GM23338 (cell line): ENCODE data around the gene OR2F1. TPM values are rescaled to one million over a fixed set of nuclear protein-coding genes. Genes with fewer than 3 reads are reported as not detected.

ENCODE experiments used
- ATAC-seq: fragments of 200-7000 bp; cut with Tn5 transposase; 3 replicates; pipeline ENCODE4 v1.9.1; 2020
- DNase-seq: peaks from one replicate; pipeline ENCODE4 v3.0.0-alpha.2; 2015; ENCODE audit warnings: low spot score
- H2AFZ ChIP-seq: fragments of 200-600 bp; sonication (generic); 2 replicates; pipeline ENCODE4 v1.8.0; 2016; ENCODE audit warnings: antibody characterized with exemption, mild to moderate bottlenecking, moderate library complexity
- H3F3A ChIP-seq: fragments of 200-600 bp; sonication (generic); replicated peaks from 2 replicates; pipeline ENCODE4 v1.8.0; 2017; ENCODE audit warnings: antibody characterized with exemption, mixed run types, low read depth
- H3K27ac ChIP-seq: fragments of 200-600 bp; sonication (generic); 2 replicates; pipeline ENCODE4 v1.6.1; 2016; ENCODE audit warnings: low read depth
- H3K27me3 ChIP-seq: fragments of 200-600 bp; sonication (generic); 2 replicates; pipeline ENCODE4 v1.8.0; 2016; ENCODE audit warnings: mild to moderate bottlenecking, mixed run types, moderate library complexity; ENCODE audit not compliant: insufficient read depth
- H3K36me3 ChIP-seq: fragments of 200-600 bp; sonication (generic); 2 replicates; pipeline ENCODE4 v1.8.0; 2016; ENCODE audit warnings: mild to moderate bottlenecking; ENCODE audit not compliant: insufficient read depth
- H3K4me1 ChIP-seq: fragments of 200-600 bp; sonication (generic); 2 replicates; pipeline ENCODE4 v1.8.0; 2016; ENCODE audit warnings: mild to moderate bottlenecking, moderate library complexity; ENCODE audit not compliant: insufficient read depth
- H3K4me2 ChIP-seq: fragments of 200-600 bp; sonication (generic); 2 replicates; pipeline ENCODE4 v1.7.1; 2017; ENCODE audit warnings: mixed run types
- H3K4me3 ChIP-seq: fragments of 200-600 bp; sonication (generic); 2 replicates; pipeline ENCODE4 v1.6.1; 2016; ENCODE audit warnings: mixed run types
- H3K79me2 ChIP-seq: fragments of 200-600 bp; sonication (generic); replicated peaks from 2 replicates; pipeline ENCODE4 v1.8.0; 2017; ENCODE audit warnings: mild to moderate bottlenecking; ENCODE audit not compliant: insufficient read depth
- H3K9me2 ChIP-seq: fragments of 200-600 bp; sonication (generic); 2 replicates; pipeline ENCODE4 v1.8.0; 2017; ENCODE audit not compliant: insufficient read depth
- H4K20me1 ChIP-seq: fragments of 200-600 bp; sonication (generic); replicated peaks from 2 replicates; pipeline ENCODE4 v1.8.0; 2017; ENCODE audit warnings: mild to moderate bottlenecking; ENCODE audit not compliant: insufficient read depth
- H3K27ac Mint-ChIP-seq: 2 replicates; pipeline ENCODE4 v1.8.0; 2020; ENCODE audit warnings: inconsistent platforms, mild to moderate bottlenecking, moderate library complexity, mixed read lengths
- H3K27me3 Mint-ChIP-seq: 3 replicates; pipeline ENCODE4 v1.8.0; 2022; ENCODE audit warnings: low read depth, mild to moderate bottlenecking, moderate library complexity, mixed read lengths, inconsistent platforms; ENCODE audit not compliant: insufficient read depth, poor library complexity
- H3K36me3 Mint-ChIP-seq: 3 replicates; pipeline ENCODE4 v1.8.0; 2021; ENCODE audit warnings: low read depth, mild to moderate bottlenecking, inconsistent platforms, moderate library complexity, mixed read lengths
- H3K4me1 Mint-ChIP-seq: 3 replicates; pipeline ENCODE4 v1.8.0; 2020; ENCODE audit warnings: mild to moderate bottlenecking, inconsistent platforms, mixed read lengths
- H3K4me3 Mint-ChIP-seq: 3 replicates; pipeline ENCODE4 v1.8.0; 2021; ENCODE audit warnings: moderate library complexity, mild to moderate bottlenecking, inconsistent platforms, mixed read lengths
- H3K9me3 Mint-ChIP-seq: 3 replicates; pipeline ENCODE4 v1.8.0; 2020; ENCODE audit warnings: moderate library complexity, mild to moderate bottlenecking, inconsistent platforms, mixed read lengths
- CREB1 ChIP-seq: fragments of 250-450 bp; sonication (Bioruptor Pico); IDR thresholded peaks from 2 replicates; pipeline ENCODE4 v1.5.0; 2020; ENCODE audit warnings: low read depth, mild to moderate bottlenecking, moderate library complexity
- EZH2 ChIP-seq: fragments of 200-600 bp; sonication (generic); IDR thresholded peaks from one replicate; pipeline ENCODE4 v1.8.0; 2017; ENCODE audit warnings: antibody characterized with exemption, mild to moderate bottlenecking, low read depth; ENCODE audit not compliant: unreplicated experiment
- EZH2phosphoT487 ChIP-seq: fragments of 200-600 bp; sonication (generic); IDR thresholded peaks from one replicate; pipeline ENCODE4 v1.8.1; 2018; ENCODE audit warnings: antibody characterized with exemption; ENCODE audit not compliant: unreplicated experiment
- JUNB ChIP-seq: IDR thresholded peaks from one replicate; pipeline ENCODE4 v1.6.1; 2016; ENCODE audit warnings: antibody characterized with exemption; ENCODE audit not compliant: unreplicated experiment
- NANOG ChIP-seq: IDR thresholded peaks from 2 replicates; pipeline ENCODE4 v1.6.1; 2016; ENCODE audit warnings: antibody characterized with exemption, borderline replicate concordance
- POLR2AphosphoS5 ChIP-seq: IDR thresholded peaks from 2 replicates; pipeline ENCODE4 v1.6.1; 2016; ENCODE audit warnings: antibody characterized with exemption, low read depth
- STAT1 ChIP-seq: IDR thresholded peaks from one replicate; pipeline ENCODE4 v1.6.1; 2016; ENCODE audit warnings: antibody characterized with exemption; ENCODE audit not compliant: unreplicated experiment
- ZNF114 ChIP-seq: fragments of 250-450 bp; sonication (Bioruptor Pico); IDR thresholded peaks from 2 replicates; pipeline ENCODE4 v1.5.0; 2020; ENCODE audit warnings: mild to moderate bottlenecking, moderate library complexity
- ZNF331 ChIP-seq: fragments of 250-450 bp; sonication (Bioruptor Pico); IDR thresholded peaks from 2 replicates; pipeline ENCODE4 v1.5.0; 2020; ENCODE audit warnings: low read depth, mild to moderate bottlenecking, moderate library complexity
- polyA plus RNA-seq: library from polyadenylated mRNA; unstranded; fragments of >200 nt; fragmentation: Nextera tagmentation; extraction: Ambion mirVana; gene quantifications from 2 replicates; pipeline ENCODE4 v1.2.1, GENCODE V29; 2016
- total RNA-seq: library from RNA; depleted of rRNA; stranded (reverse); fragments of >200 nt; shearing (Covaris generic); gene quantifications from 2 replicates; pipeline ENCODE4 v1.2.3, GENCODE V29; 2014
- TF ChIP-seq, protein P1 (sequence below): IDR thresholded peaks from one replicate; pipeline ENCODE4 v1.6.1; 2018; ENCODE audit warnings: antibody characterized with exemption; ENCODE audit not compliant: unreplicated experiment
- TF ChIP-seq, protein P2 (sequence below): IDR thresholded peaks from 2 replicates; pipeline ENCODE4 v1.6.1; 2016; ENCODE audit warnings: antibody characterized with exemption
- TF ChIP-seq, protein P3 (sequence below): fragments of 250-450 bp; sonication (Bioruptor Pico); IDR thresholded peaks from 2 replicates; pipeline ENCODE4 v1.5.0; 2020; ENCODE audit warnings: mild to moderate bottlenecking, moderate library complexity
- TF ChIP-seq, protein P4 (sequence below), 2 experiments: fragments of 200-600 bp in 1 of 2; sonication (generic) in 1 of 2; conservative IDR thresholded peaks; 2 replicates each; pipeline versions ENCODE4 v1.5.1 to v1.6.1; 2016 to 2017; ENCODE audit warnings: antibody characterized with exemption in 2 of 2, low read depth in 2 of 2, mild to moderate bottlenecking in 2 of 2, moderate library complexity in 1 of 2

Gene OR2F1
- total and polyA plus RNA-seq, 2 experiments from 2014 or later: not detected

DNA sequence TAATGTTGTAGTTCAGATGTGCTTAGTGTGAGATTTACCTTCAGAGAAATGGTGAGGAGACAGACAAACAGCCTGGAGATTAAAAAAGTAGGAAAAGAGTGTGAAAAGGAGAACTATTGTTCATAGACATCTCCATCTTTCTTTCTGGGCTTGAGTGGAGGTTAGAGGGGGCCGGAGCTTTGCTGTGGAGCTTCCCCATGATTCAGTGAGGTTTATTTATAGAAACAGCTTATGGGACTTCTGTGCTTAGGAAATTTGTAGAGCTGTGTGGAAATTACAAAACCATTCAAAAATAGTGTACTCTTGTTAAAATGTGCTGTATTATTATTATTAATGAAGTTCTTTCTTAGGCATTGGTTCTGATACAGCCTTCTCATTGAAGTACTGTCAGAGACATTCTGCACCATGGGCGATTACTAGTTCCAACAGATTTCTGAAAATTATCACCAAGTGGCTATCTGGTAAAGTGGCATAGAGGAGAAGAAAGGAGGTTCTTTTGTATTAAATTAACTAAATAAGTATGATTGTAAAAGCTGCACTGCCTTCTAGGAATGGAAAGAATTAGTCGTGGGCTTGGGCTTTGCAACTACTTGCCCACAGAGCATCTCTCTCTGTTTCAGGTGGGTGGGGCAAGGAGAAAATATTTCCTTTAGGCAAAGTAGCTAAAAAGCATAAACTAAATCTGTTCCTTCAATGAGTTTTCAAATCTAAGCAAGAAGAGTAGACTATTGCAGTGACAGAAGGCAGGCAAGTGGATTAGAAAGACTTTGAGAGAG, 44.0 kb upstream of the OR2F1 start:
- Histone ChIP-seq H3K4me1 (peaks cover 15% of the 10 kb centered on the region), H3K4me2 (no peak overlapping the region), H3K27me3 (no peaks in the 10 kb centered on the region), H2AFZ (no peak overlapping the region), H3F3A (no peaks in the 10 kb centered on the region), H3K9me2 (no peaks in the 10 kb centered on the region), H3K36me3 (no peaks in the 10 kb centered on the region), H3K79me2 (no peaks in the 10 kb centered on the region), H3K4me3 (no peak overlapping the region), H4K20me1 (no peaks in the 10 kb centered on the region), H3K27ac (no peak overlapping the region)
- H3K36me3 Mint-ChIP-seq: no peaks in the 10 kb centered on the region
- H3K27ac Mint-ChIP-seq: no peak overlapping the region
- no peak overlapping the region for H3K4me3 Mint-ChIP-seq
- TF ChIP-seq CREB1 (CRISPR knock-in tag): no peak
- no peak for TF ChIP-seq EZH2phosphoT487
- no peak for TF ChIP-seq STAT1
- TF ChIP-seq NANOG: no peak
- TF ChIP-seq JUNB: no peak
- TF ChIP-seq, protein P1, sequence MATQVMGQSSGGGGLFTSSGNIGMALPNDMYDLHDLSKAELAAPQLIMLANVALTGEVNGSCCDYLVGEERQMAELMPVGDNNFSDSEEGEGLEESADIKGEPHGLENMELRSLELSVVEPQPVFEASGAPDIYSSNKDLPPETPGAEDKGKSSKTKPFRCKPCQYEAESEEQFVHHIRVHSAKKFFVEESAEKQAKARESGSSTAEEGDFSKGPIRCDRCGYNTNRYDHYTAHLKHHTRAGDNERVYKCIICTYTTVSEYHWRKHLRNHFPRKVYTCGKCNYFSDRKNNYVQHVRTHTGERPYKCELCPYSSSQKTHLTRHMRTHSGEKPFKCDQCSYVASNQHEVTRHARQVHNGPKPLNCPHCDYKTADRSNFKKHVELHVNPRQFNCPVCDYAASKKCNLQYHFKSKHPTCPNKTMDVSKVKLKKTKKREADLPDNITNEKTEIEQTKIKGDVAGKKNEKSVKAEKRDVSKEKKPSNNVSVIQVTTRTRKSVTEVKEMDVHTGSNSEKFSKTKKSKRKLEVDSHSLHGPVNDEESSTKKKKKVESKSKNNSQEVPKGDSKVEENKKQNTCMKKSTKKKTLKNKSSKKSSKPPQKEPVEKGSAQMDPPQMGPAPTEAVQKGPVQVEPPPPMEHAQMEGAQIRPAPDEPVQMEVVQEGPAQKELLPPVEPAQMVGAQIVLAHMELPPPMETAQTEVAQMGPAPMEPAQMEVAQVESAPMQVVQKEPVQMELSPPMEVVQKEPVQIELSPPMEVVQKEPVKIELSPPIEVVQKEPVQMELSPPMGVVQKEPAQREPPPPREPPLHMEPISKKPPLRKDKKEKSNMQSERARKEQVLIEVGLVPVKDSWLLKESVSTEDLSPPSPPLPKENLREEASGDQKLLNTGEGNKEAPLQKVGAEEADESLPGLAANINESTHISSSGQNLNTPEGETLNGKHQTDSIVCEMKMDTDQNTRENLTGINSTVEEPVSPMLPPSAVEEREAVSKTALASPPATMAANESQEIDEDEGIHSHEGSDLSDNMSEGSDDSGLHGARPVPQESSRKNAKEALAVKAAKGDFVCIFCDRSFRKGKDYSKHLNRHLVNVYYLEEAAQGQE: no peak
- TF ChIP-seq ZNF114 (CRISPR knock-in tag): no peak
- TF ChIP-seq, protein P2, sequence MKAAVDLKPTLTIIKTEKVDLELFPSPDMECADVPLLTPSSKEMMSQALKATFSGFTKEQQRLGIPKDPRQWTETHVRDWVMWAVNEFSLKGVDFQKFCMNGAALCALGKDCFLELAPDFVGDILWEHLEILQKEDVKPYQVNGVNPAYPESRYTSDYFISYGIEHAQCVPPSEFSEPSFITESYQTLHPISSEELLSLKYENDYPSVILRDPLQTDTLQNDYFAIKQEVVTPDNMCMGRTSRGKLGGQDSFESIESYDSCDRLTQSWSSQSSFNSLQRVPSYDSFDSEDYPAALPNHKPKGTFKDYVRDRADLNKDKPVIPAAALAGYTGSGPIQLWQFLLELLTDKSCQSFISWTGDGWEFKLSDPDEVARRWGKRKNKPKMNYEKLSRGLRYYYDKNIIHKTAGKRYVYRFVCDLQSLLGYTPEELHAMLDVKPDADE: no peak
- TF ChIP-seq, protein P3, sequence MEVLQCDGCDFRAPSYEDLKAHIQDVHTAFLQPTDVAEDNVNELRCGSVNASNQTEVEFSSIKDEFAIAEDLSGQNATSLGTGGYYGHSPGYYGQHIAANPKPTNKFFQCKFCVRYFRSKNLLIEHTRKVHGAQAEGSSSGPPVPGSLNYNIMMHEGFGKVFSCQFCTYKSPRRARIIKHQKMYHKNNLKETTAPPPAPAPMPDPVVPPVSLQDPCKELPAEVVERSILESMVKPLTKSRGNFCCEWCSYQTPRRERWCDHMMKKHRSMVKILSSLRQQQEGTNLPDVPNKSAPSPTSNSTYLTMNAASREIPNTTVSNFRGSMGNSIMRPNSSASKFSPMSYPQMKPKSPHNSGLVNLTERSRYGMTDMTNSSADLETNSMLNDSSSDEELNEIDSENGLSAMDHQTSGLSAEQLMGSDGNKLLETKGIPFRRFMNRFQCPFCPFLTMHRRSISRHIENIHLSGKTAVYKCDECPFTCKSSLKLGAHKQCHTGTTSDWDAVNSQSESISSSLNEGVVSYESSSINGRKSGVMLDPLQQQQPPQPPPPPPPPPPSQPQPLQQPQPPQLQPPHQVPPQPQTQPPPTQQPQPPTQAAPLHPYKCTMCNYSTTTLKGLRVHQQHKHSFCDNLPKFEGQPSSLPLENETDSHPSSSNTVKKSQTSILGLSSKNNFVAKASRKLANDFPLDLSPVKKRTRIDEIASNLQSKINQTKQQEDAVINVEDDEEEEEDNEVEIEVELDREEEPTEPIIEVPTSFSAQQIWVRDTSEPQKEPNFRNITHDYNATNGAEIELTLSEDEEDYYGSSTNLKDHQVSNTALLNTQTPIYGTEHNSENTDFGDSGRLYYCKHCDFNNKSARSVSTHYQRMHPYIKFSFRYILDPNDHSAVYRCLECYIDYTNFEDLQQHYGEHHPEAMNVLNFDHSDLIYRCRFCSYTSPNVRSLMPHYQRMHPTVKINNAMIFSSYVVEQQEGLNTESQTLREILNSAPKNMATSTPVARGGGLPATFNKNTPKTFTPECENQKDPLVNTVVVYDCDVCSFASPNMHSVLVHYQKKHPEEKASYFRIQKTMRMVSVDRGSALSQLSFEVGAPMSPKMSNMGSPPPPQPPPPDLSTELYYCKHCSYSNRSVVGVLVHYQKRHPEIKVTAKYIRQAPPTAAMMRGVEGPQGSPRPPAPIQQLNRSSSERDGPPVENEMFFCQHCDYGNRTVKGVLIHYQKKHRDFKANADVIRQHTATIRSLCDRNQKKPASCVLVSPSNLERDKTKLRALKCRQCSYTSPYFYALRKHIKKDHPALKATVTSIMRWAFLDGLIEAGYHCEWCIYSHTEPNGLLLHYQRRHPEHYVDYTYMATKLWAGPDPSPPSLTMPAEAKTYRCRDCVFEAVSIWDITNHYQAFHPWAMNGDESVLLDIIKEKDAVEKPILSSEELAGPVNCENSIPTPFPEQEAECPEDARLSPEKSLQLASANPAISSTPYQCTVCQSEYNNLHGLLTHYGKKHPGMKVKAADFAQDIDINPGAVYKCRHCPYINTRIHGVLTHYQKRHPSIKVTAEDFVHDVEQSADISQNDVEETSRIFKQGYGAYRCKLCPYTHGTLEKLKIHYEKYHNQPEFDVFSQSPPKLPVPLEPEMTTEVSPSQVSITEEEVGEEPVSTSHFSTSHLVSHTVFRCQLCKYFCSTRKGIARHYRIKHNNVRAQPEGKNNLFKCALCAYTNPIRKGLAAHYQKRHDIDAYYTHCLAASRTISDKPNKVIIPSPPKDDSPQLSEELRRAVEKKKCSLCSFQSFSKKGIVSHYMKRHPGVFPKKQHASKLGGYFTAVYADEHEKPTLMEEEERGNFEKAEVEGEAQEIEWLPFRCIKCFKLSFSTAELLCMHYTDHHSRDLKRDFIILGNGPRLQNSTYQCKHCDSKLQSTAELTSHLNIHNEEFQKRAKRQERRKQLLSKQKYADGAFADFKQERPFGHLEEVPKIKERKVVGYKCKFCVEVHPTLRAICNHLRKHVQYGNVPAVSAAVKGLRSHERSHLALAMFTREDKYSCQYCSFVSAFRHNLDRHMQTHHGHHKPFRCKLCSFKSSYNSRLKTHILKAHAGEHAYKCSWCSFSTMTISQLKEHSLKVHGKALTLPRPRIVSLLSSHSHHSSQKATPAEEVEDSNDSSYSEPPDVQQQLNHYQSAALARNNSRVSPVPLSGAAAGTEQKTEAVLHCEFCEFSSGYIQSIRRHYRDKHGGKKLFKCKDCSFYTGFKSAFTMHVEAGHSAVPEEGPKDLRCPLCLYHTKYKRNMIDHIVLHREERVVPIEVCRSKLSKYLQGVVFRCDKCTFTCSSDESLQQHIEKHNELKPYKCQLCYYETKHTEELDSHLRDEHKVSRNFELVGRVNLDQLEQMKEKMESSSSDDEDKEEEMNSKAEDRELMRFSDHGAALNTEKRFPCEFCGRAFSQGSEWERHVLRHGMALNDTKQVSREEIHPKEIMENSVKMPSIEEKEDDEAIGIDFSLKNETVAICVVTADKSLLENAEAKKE: no peak
- no peak for TF ChIP-seq ZNF331 (CRISPR knock-in tag)
- TF ChIP-seq EZH2: no peak
- no peak for TF ChIP-seq POLR2AphosphoS5
- TF ChIP-seq, protein P4, sequence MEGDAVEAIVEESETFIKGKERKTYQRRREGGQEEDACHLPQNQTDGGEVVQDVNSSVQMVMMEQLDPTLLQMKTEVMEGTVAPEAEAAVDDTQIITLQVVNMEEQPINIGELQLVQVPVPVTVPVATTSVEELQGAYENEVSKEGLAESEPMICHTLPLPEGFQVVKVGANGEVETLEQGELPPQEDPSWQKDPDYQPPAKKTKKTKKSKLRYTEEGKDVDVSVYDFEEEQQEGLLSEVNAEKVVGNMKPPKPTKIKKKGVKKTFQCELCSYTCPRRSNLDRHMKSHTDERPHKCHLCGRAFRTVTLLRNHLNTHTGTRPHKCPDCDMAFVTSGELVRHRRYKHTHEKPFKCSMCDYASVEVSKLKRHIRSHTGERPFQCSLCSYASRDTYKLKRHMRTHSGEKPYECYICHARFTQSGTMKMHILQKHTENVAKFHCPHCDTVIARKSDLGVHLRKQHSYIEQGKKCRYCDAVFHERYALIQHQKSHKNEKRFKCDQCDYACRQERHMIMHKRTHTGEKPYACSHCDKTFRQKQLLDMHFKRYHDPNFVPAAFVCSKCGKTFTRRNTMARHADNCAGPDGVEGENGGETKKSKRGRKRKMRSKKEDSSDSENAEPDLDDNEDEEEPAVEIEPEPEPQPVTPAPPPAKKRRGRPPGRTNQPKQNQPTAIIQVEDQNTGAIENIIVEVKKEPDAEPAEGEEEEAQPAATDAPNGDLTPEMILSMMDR (conservative IDR thresholded peaks at IDR 0.05; ENCODE audit: low read depth in 2 of 2): no peak
- DNase-seq (no peak), ATAC-seq (no peak)
- H3K9me3 Mint-ChIP-seq: no peaks in the 10 kb centered on the region
- H3K27me3 Mint-ChIP-seq: peaks cover 6% of the 10 kb centered on the region
- peaks cover 18% of the 10 kb centered on the region for H3K4me1 Mint-ChIP-seq
